Femur (tissue), 1 donor: ENCODE data around the gene TLE7.

Source experiments
- DNase-seq: peaks from one replicate; pipeline ENCODE4 v3.0.0-alpha.2; 2017

The TLE7 gene

GRCh38 chr16:71442051-71442440 lies at the start of gene TLE7:
TSS of gene TLE7 (minus strand) at chr16:71442054. CDS start at chr16:71433324, 8,730 bp downstream.
- DNase-seq = no peak

GRCh38 chr16:71491054-71491453 lies 49.2 kb upstream of the TLE7 start:
- DNase-seq = no peak

GRCh38 chr16:71490361-71490760 lies 48.5 kb upstream of the TLE7 start:
- no peak for DNase-seq

- DNase-seq = no peak
These were observed 47.3 kb upstream of the TLE7 start, which contains the start of gene ZNF19 for GRCh38 chr16:71489122-71489521. TSS of gene ZNF19 (minus strand) at chr16:71489324. CDS start at chr16:71482114, 7,210 bp downstream.

- DNase-seq = peak; percentile 93
These were observed 42.4 kb upstream of the TLE7 start for GRCh38 chr16:71484006-71484893.

GRCh38 chr16:71482569-71482968 lies 40.7 kb upstream of the TLE7 start:
- no peak for DNase-seq

GRCh38 chr16:71480956-71481355 lies 39.1 kb upstream of the TLE7 start:
- no peak for DNase-seq

- no peak for DNase-seq
These were observed 37.6 kb upstream of the TLE7 start for GRCh38 chr16:71479420-71479819.

- no peak for DNase-seq
These were observed 34.7 kb upstream of the TLE7 start for GRCh38 chr16:71476457-71477124.

- DNase-seq = no peak
These were observed 33.0 kb upstream of the TLE7 start for GRCh38 chr16:71474864-71475263.

GRCh38 chr16:71473891-71474290 lies 32.0 kb upstream of the TLE7 start:
- no peak for DNase-seq

GRCh38 chr16:71472931-71473330 lies 31.1 kb upstream of the TLE7 start:
- no peak for DNase-seq

GRCh38 chr16:71472051-71472450 lies 30.2 kb upstream of the TLE7 start:
- no peak for DNase-seq

- peak; percentile 43 for DNase-seq
These were observed 26.0 kb upstream of the TLE7 start for GRCh38 chr16:71467810-71468209.

- DNase-seq = no peak
These were observed 22.4 kb upstream of the TLE7 start for GRCh38 chr16:71464231-71464630.

GRCh38 chr16:71461686-71462648 lies 20.1 kb upstream of the TLE7 start, which contains the start of gene ZNF23:
TSS of gene ZNF23 (minus strand) at chr16:71462247. CDS start at chr16:71456796, 5,451 bp downstream.
- DNase-seq = peak; percentile 89

GRCh38 chr16:71460941-71461340 lies 19.1 kb upstream of the TLE7 start:
- DNase-seq = no peak

GRCh38 chr16:71460236-71460635 lies 18.4 kb upstream of the TLE7 start:
- DNase-seq = no peak

GRCh38 chr16:71459510-71459909 lies 17.7 kb upstream of the TLE7 start:
- DNase-seq = no peak

- DNase-seq = no peak
These were observed 14.9 kb upstream of the TLE7 start for GRCh38 chr16:71456801-71457200.

GRCh38 chr16:71453036-71453435 lies 11.2 kb upstream of the TLE7 start:
- no peak for DNase-seq

GRCh38 chr16:71449020-71449419 lies 7.2 kb upstream of the TLE7 start:
- no peak for DNase-seq
